Stimulated activated CD4-positive, alpha-beta T cell treated with anti-CD3 and anti-CD28 coated beads, Interleukin-2, amount 100 ng/mL, for 4 hours (primary cell): ENCODE measurements around the gene GH2.
A peak's percentile ranks its signal among the peaks of the same experiment; 100 is the strongest.
"Not testable (repeated sequence)": the region's sequence is repeated elsewhere in the genome, so short reads cannot be mapped to it uniquely, and the experiment has no call there.

Experiments used
- DNase-seq: peaks from one replicate; pipeline ENCODE4 v3.0.0-alpha.2; 2020; ENCODE audit warnings: low read depth

GH2 gene

GRCh38 chr17:63881935-63882601, at the start of gene GH2:
GH2 (minus strand) TSS chr17:63881944; CDS start chr17:63881801, 143 bp downstream.
- DNase-seq, result peak; percentile 50

GRCh38 chr17:63930951-63931575, 49.3 kb upstream of the GH2 start:
- peak; percentile 29 for DNase-seq

GRCh38 chr17:63929860-63930766, 48.4 kb upstream of the GH2 start:
- no peak for DNase-seq

GRCh38 chr17:63928966-63929695, 47.4 kb upstream of the GH2 start:
- no peak for DNase-seq

- no peak for DNase-seq
These were observed 46.5 kb upstream of the GH2 start for GRCh38 chr17:63928172-63928666.

GRCh38 chr17:63927464-63928171, 45.9 kb upstream of the GH2 start:
- DNase-seq, result no peak

GRCh38 chr17:63926164-63926563, 44.4 kb upstream of the GH2 start:
- DNase-seq, result no peak

- no peak for DNase-seq
These were observed 43.9 kb upstream of the GH2 start for GRCh38 chr17:63925615-63926014.

GRCh38 chr17:63922402-63922801, 40.7 kb upstream of the GH2 start:
- not testable (repeated sequence) for DNase-seq

GRCh38 chr17:63920779-63921178, 39.0 kb upstream of the GH2 start:
- DNase-seq, result not testable (repeated sequence)

GRCh38 chr17:63920050-63920449, 38.3 kb upstream of the GH2 start:
- DNase-seq, result not testable (repeated sequence)

- peak; percentile 64 for DNase-seq
These were observed 37.6 kb upstream of the GH2 start for GRCh38 chr17:63919311-63919723.

GRCh38 chr17:63918789-63919305, 37.1 kb upstream of the GH2 start, which contains the start of gene GH1:
GH1 (minus strand) TSS chr17:63918839; CDS start chr17:63918776, 63 bp downstream.
- DNase-seq, result not testable (repeated sequence)

GRCh38 chr17:63918305-63918704, 36.6 kb upstream of the GH2 start:
- DNase-seq, result no peak

- no peak for DNase-seq
These were observed 35.9 kb upstream of the GH2 start for GRCh38 chr17:63917646-63918045.

GRCh38 chr17:63917206-63917605, 35.5 kb upstream of the GH2 start:
- not testable (repeated sequence) for DNase-seq

GRCh38 chr17:63916566-63917185, 34.9 kb upstream of the GH2 start:
- DNase-seq, result no peak

GRCh38 chr17:63915753-63916152, 34.0 kb upstream of the GH2 start:
- DNase-seq, result not testable (repeated sequence)

GRCh38 chr17:63914471-63914870, 32.7 kb upstream of the GH2 start:
- no peak for DNase-seq

- DNase-seq, result peak; percentile 42
These were observed 29.9 kb upstream of the GH2 start for GRCh38 chr17:63911657-63912100.
